Omental fat pad (tissue), 4 donors: ENCODE data around the gene RNF183. TPM values are rescaled to one million over a fixed set of nuclear protein-coding genes. Genes with fewer than 3 reads are reported as not detected.

ENCODE experiments used
- ATAC-seq: fragments of 150-250 bp; one replicate; pipeline ENCODE4 v1.9.1; 2016; ENCODE audit warnings: mild to moderate bottlenecking, moderate library complexity; ENCODE audit not compliant: low FRiP score
- DNase-seq: peaks from one replicate; pipeline ENCODE4 v3.0.0-alpha.2; 2019; ENCODE audit warnings: low spot score
- CTCF ChIP-seq, 3 donors: fragments of 450-650 bp; IDR thresholded peaks; one replicate each; pipeline ENCODE4 v1.5.1; 2016 to 2017; ENCODE audit warnings: antibody characterized with exemption in 3 of 3, mild to moderate bottlenecking in 3 of 3, moderate library complexity in 2 of 3
- total RNA-seq, 4 donors: library from RNA; depleted of rRNA; stranded (reverse); fragments of >200 nt; gene quantifications; one replicate each; pipeline ENCODE4 v1.1.0, GENCODE V29; 2016

The RNF183 gene, protein sequence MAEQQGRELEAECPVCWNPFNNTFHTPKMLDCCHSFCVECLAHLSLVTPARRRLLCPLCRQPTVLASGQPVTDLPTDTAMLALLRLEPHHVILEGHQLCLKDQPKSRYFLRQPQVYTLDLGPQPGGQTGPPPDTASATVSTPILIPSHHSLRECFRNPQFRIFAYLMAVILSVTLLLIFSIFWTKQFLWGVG
- under 1 TPM in 1 of 4 donors, not detected in 3; 0.19 TPM for total RNA-seq

DNA sequence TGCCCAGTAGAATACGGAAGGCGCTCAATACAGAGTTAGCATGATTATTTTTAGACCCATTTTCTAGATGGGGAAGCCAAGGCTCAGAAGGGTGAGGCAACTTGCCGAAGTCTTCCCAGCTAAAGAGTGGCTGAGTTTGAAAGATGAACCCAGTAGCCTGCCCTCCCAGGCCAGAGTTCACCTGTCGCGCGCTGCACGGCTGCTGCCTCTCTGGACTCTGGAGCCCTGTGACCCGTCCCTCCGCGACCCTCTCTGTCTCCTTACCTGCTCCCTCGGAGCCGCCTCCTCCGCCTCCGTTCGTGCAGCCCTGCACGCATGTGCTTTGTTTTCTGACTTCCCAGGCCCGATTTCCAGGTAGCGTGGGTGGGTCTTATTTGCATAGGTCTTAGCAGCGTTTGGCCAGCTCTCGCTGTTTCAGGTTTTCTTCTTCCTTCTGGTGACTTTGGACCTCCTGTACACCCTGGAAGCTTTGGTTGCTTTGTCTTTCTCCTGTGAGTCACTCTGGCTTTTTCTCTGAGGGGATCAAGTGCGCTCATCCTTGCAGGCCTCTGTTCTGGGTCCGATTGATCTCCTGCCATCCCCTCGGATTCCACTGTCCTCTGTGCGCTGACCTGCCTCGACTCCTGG, at the start of gene RNF183:
Gene RNF183, minus strand, starts transcription at position 585 of the 627 bp plus-strand sequence. CDS start 5,192 bp downstream, outside the sequence.
- DNase-seq (no peak), ATAC-seq (no peak)
- no peak for TF ChIP-seq CTCF (IDR thresholded peaks at IDR 0.05)

- no peak for TF ChIP-seq CTCF (IDR thresholded peaks at IDR 0.05)
- DNase-seq (no peak), ATAC-seq (no peak)
Observed at GRCh38 chr9:113352411-113352810, 49.2 kb upstream of the RNF183 start.

DNA sequence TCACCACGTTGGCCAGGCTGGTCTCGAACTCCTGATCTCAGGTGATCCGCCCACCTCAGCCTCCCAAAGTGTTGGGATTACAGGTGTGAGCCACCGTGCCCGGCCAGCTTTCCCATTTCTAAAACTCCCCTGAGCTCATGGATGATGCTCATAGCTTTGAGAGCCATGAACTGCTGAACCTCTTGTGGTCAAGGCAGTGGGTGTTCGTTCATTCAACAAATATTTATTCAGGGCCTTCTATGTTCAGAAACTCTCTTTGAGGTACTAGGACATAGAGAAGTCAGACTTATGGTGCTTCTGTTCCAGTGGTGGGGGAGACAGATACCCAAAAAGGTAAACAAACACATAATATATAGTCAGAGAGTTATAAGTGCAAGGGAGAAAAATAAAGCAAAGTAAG, 48.8 kb upstream of the RNF183 start:
- DNase-seq (no peak), ATAC-seq (no peak)
- TF ChIP-seq CTCF (IDR thresholded peaks at IDR 0.05): no peak

GRCh38 chr9:113350937-113351336, 47.8 kb upstream of the RNF183 start:
- DNase-seq (no peak), ATAC-seq (no peak)
- no peak for TF ChIP-seq CTCF (IDR thresholded peaks at IDR 0.05)

DNA sequence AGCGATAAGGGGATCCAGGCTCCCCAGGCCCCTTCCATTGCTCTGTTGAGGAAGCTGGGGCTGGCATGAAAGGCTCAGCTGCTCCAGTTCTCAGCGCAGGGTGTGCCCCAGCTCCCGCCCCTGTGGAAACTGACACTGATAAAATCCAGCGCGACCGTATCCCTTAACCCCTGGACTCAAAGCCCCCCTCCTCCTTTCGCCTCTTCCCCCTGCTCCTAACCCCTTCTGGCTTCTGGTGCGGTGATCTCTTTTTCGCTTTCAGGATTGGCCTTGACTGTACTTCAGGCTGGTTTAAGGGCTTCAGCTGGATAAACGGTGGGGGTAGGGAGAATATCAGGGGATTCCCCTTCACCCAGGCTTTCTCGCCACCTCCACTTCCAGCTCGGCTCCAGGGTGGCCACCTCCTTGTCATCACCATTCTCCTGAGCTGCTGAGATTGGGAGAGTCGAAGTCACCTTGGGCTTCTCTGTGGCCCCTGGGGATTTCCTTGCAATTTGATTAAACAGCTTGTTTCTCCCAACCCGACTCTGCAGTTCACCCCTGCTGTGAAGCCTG, 47.0 kb upstream of the RNF183 start:
- TF ChIP-seq CTCF (IDR thresholded peaks at IDR 0.05): no peak
- no peak for DNase-seq
- ATAC-seq: no peak

- no peak for TF ChIP-seq CTCF (IDR thresholded peaks at IDR 0.05)
- DNase-seq (no peak), ATAC-seq (peak; percentile 43)
Observed at GRCh38 chr9:113349445-113350094, 46.4 kb upstream of the RNF183 start, which contains the start of gene BSPRY. BSPRY (plus strand) TSS chr9:113349541; CDS start chr9:113349580, 39 bp downstream.
